ENCODE data around the gene RBM20. TPM values are rescaled to one million over a fixed set of nuclear protein-coding genes. Genes with fewer than 3 reads are reported as not detected.

Gene RBM20
- total RNA-seq, 4 donors from 2014 or later: 0.24 to 3.5 (median 1.8) TPM

DNA sequence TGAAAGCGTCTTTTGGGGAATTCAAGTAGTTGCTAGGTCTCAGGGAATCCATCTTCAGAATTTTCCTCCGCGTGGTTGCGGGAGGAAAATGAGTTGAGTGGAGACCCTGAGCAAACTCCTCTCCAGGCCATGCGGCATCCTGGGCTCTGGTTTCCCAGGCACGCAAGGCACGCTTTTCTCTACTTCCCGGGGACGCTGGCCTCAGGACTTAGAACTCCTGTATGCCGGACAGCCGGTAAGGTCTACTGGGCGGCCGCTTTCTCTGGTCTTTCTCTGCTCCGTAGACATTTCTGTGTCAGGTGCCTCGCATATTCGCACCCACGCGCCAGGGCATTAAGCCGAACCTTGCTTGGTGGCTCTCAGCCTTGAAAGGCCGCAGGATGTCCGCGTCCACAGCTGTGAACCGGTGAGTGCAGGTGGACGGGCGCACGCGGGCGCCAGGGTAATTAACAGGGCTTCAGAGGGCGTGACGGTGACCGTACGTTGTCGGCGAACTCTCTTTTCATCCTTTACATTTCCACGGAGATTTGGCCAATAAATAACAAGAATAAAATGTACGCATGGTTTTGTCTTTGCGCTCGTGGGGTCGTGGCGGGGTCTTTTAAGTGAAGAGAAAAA, 992 bp upstream of the RBM20 start:
- DNase-seq (ENCODE audit: low spot score) (no peak), ATAC-seq (ENCODE audit: low FRiP score) (no peak)
- TF ChIP-seq, protein P1, sequence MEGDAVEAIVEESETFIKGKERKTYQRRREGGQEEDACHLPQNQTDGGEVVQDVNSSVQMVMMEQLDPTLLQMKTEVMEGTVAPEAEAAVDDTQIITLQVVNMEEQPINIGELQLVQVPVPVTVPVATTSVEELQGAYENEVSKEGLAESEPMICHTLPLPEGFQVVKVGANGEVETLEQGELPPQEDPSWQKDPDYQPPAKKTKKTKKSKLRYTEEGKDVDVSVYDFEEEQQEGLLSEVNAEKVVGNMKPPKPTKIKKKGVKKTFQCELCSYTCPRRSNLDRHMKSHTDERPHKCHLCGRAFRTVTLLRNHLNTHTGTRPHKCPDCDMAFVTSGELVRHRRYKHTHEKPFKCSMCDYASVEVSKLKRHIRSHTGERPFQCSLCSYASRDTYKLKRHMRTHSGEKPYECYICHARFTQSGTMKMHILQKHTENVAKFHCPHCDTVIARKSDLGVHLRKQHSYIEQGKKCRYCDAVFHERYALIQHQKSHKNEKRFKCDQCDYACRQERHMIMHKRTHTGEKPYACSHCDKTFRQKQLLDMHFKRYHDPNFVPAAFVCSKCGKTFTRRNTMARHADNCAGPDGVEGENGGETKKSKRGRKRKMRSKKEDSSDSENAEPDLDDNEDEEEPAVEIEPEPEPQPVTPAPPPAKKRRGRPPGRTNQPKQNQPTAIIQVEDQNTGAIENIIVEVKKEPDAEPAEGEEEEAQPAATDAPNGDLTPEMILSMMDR (IDR thresholded peaks at IDR 0.05): no peak

DNA sequence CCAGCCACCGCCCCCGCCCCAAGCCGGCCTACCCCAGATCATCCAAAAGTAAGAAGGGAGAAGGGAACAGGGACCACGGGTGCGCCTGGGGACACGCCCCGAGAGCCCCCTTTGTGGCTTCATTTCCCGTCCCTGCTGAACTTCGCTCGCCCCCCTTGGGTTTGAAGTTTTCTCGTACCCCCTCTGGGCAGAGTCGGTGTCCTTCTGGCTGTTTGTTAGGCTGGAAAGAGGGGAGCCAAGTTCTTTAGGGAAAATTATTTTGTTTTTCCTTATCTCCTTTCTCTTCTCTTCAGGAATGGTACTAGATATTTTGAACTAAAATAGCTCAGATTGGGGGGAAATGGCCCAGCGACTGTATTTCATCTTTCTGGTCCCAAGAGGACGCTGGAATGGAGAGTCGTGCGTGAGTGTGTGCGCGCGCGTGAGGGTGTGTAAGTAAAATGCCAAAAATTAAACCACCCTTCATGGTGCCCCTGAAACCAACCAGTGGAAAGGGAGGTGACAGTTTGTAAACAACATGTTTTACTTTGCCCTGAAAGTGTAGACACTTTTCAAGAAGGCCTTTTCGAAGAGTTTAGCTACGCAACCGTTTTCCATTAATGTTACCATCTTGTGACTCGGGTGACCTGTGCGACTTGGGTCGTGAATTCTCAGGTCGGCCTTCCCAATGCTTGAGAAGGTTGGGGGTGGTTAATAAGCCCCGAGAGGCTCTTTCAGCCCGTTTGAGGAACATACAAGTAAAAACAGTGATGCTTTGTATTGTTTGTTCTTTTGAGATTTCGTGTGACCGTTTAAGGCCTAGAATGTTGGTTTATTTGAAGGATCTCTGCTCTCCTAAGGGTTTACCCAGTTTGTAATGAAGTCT, 694 bp downstream of the RBM20 start:
- DNase-seq (ENCODE audit: low spot score): no peak
- TF ChIP-seq, protein P1 (IDR thresholded peaks at IDR 0.05): no peak
- no peak for ATAC-seq (ENCODE audit: low FRiP score)

DNA sequence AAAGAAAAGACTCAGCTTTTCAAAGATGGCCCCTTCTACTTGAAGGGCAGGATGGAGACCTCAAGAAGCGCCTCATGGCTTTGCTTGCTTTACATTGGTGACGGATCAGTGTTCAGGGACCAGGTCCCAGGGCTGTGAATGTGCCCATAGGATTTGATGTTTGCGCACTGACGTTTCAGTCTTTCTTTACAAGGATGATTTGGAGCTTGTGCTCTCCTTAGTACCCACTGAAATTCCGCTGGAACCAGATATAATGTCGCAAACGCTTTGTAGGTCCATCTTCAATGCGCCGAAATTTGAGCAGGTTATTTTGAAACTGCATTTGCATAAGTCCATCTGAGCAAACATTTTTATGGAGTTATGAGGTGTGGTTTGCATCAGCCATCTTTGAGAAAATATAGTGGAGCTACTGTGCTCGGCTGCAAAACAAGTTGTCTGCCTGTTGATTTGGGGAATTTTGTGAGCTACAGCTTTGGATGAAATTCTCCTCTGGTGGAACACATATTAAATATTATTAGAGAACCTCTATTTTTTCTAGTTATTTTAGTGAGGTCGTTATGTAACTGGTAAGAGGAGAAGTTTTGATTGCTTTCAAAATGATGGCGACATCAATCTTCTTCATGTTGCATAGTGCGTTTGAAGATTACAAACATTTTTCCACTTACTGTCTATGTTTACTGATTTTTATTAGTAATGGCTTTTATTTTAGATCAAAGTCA, 2.4 kb downstream of the RBM20 start:
- DNase-seq (ENCODE audit: low spot score) (no peak), ATAC-seq (ENCODE audit: low FRiP score) (no peak)

DNA sequence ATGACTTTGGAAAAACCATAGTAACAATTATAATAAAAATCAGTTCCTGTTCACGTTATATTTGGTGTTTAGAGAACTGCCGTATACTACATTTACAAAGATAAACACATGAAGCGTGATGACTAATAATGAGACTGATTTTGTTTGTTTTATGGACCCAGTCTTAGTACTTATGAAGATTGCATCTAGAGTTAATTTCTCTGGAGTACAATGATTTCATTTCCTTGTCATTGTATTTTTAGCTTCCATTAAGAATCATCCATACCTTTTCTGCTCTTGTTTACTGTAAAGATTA, 2.9 kb downstream of the RBM20 start:
- no peak for DNase-seq (ENCODE audit: low spot score)
- no peak for ATAC-seq (ENCODE audit: low FRiP score)

More for the DNA sequence above, 2.4 kb downstream of the RBM20 start:
- TF ChIP-seq, protein P1 (IDR thresholded peaks at IDR 0.05): no peak

DNA sequence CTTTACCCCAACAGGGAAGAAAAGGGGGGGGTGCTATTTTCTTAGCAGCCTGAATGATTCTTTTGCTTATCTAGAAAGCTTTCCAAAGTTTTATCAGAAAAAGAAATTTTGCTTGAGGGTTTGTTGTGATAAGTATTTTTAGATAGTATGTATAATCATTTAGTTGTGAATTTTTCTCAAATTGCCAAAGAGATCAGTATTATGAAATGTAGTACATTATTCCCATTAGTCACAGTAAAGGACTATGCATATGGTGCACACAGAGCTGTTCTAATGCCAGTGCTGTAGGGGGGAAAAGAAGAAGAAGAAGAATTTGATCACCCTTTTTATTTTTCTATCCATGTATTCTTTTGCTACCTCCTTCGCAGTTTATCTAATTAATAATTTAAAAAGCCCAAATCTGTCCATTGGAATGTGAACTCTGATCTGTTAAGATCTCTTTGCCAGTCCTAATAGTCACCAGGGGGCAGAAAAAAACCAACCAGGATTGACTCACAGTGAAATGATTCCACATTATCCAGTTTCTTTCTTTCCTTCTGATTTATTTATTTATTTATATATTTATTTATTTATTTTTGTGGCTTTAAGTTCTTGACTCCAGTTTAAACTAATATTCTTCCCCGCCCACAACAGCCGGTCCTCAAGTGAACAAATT, 4.7 kb downstream of the RBM20 start:
- DNase-seq (ENCODE audit: low spot score): no peak

More for the DNA sequence above, 2.9 kb downstream of the RBM20 start:
- TF ChIP-seq, protein P1 (IDR thresholded peaks at IDR 0.05): no peak

More for the DNA sequence above, 4.7 kb downstream of the RBM20 start:
- ATAC-seq (ENCODE audit: low FRiP score): no peak
- TF ChIP-seq, protein P1 (IDR thresholded peaks at IDR 0.05): no peak
